NCI-H345 (cell line): ENCODE data around the gene ARHGAP30.

ENCODE experiments used
- DNase-seq: peaks from one replicate; lab custom pipeline; 2025; lab: John Stamatoyannopoulos, UW

Gene ARHGAP30

GRCh38 chr1:161089251-161089924 is 19.7 kb upstream of the ARHGAP30 start, which contains the start of gene NECTIN4:
Gene NECTIN4 (minus strand): TSS chr1:161089558. CDS start chr1:161089296, 262 bp downstream.
- no peak for DNase-seq

- DNase-seq, result no peak
Observed at GRCh38 chr1:161088587-161089110, 19.0 kb upstream of the ARHGAP30 start.

DNA sequence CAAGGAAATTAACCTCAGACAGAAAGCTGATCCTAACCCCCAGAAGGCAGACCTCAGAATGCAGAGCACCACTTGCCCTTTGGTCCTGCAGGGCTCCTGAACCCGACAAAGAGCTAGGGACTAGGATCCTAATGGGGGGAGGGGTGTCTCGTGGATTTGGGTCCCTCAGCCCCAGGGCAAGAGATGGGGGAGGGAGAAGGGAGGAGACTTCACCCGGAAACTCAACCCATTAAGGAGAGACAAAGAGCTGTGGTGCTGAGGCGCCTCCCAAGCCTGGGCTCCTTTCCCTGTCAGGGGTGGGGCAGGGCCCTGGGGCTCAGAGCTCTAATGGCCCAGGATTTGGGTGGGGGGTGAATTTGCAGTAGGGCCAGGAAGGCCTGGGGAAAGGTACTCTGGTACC is 16.8 kb upstream of the ARHGAP30 start:
- DNase-seq, result no peak

GRCh38 chr1:161085165-161085564 is 15.5 kb upstream of the ARHGAP30 start:
- DNase-seq, result no peak

DNA sequence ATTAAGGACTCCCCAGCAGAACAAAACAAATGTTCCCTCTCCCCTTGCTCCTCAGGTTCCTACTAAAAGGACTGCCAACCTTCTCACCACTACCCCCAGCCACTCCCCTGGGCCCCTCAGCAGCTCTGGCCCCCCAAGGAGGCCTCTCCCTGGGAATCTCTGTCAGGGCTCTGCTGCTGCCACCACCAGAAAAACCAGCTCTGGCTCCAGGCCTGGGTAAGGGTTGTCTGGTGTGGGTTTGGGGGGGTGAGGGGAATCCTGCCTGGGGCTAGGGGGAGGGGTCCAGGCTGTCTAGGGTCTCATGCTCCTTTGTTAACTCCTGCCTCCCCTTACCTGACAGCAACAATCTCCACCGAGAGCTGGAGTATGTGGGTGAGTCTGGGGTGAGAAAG is 14.9 kb upstream of the ARHGAP30 start:
- no peak for DNase-seq

GRCh38 chr1:161083748-161084596 is 14.3 kb upstream of the ARHGAP30 start:
- no peak for DNase-seq

- no peak for DNase-seq
Observed at GRCh38 chr1:161082996-161083747, 13.5 kb upstream of the ARHGAP30 start.

DNA sequence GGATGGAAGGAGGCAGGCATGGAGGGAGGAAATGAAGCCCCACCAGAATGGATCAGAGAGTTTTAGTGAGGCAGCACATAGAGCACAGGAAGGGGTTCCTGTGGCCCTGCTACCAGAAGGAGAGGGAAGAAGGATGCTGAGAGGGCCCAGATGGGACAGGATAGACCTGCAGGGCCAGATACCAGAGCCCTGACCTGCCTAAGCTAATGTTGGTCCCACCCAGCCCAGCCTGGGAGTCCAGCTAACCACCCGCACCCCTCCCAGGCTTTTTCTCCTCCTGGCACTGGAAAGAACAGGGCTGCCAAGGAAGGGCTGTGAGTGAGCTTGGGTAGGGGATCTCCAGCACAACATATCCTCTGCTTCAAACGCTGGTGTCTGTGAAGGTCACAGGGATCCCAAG is 12.8 kb upstream of the ARHGAP30 start:
- no peak for DNase-seq

DNA sequence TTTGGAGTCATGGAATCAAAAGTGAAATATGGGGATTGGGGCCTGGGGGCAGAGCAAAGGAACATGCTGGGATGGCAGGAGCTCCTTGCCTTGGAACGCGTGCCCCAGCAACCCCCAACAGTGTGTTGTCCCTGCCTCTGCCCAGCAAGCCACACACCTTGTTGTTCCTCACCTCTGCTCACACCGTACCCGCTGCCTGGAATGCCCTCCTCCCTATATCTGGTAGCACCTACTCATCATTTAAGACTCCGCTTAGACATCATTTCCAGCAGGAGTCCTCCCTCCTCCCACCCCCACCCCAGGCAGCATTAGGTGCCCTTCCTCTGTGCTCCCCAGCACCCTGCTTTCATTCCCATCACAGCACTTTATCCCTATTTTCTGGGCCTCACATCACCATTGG is 11.8 kb upstream of the ARHGAP30 start:
- DNase-seq, result no peak

DNA sequence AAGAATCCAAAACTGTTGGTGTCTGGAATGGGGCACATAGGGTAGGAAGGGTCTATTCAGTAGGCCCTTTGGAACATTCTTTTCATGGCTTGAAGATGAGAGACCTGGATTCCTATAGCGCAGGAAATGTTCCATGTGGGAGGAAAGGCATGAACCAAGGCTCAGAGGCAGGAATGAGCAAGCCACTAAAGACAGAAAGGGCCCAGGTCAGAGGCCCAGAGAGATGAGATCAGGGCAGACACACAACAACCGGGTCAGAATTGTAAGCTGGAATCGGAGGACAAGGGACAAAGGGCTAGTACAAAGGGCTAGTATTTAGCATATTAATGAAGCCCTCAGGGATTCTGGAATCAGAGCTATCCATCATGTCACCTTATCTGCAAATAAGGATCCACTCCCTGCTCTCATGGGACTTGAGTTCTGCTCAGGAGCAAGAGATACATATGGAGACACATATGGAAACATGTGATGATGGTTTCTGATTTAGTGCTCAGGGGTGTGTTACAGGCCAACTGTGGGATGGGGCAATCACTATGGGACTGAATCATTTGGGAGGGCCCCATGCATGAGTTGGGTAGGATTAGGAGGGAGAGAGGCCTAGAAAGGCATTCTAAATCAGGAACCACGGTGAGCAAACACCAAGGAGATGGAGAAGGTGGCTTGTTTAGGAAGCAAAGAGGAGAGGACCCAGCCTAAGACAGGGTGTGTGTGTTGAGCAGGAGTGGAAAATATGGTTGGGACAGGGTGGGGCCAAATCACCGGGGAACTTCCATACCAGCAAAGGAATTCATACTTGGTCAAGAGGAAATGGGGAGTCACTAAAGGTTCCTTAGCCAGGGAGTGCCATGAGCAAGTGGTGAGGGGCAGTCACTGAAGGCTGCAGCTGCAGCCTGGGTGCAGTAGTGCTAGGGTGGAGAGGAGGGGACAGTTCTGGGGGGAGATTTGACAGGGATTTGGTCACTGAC is 11.0 kb upstream of the ARHGAP30 start:
- DNase-seq, result no peak

GRCh38 chr1:161079436-161080110 is 9.9 kb upstream of the ARHGAP30 start:
- no peak for DNase-seq

GRCh38 chr1:161077426-161077825 is 7.7 kb upstream of the ARHGAP30 start:
- DNase-seq, result no peak

DNA sequence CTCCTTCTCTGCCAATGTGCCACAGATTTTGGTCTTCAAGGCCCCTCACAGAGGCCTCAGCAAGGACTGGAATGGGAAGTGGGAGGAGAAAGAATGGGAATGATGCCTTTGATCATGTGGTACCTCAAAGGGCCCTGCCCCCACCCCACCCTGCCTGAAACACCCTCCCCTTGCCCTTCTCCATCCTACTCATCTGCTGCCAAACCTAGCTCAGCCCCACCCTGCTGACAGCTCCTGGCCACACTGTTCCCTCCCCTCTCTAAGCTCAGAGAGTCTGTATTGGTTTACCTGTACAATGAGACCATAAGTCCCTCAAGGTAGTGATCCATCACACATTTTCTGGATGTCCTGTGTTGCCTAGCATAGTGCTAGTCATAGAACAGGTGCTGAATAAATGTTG is 6.7 kb upstream of the ARHGAP30 start:
- DNase-seq, result no peak

DNA sequence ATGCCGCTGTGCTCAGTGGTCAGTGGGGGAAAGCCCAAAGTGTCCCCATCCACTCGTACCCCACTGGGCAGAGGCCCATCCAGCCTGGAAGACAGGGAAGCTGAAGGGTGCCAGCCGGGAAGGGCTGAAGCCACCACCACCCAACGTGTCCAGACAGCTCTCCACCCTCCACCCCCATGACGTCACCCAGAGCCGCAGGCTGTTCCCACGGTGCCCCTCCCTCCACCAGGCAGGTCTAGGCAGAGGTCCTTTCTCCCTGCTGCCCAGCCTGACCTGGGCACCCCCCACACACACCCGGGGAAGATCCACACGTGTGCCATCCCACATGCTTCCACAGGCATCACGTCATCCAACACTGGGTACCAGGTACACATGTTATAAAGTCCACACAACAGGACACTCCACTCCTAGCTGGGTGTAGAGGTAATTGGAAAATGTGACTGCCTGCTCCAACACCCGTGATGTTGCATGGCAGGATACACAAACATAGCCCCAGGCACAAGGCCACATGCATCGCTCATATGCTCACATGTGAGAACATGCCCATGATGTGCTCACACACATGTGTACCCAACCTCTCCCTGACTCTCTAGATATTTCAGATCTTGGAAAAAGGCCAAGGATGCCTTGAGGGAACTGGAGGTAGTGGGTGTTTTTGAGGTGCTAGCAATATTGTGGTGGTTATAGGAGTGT is 5.1 kb upstream of the ARHGAP30 start:
- peak; percentile 18 for DNase-seq

DNA sequence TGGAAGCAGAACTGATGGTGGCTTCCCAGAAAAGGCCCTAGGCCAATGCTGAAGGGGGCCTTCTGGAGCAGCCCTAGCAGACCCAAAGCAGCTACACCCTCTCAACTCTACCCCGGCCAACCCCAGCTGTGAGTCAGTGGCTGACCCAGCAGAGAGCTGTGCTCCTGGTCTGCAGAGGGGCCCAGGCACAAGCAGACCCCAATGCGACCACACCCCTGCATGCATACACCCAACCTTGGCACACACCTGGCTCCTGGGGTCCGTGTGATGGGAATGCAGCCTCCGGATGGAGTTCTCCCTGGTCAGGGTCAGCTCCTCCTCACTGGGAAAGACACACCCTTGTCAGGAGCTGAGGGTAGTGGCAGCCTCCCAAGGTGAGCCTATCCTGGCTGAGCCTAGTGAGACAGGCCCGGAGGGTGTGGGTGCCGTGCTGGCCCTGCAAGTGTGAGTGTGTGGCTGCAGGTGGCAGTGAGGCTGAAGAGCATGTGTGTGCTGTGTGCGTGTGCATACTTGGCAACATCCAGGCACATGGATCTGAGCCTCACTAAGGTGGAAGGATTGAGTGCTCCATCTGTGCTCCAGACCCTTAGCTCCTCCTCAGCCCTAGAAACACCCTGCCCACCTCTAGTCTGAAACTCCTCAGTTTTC is 3.9 kb upstream of the ARHGAP30 start:
- no peak for DNase-seq

DNA sequence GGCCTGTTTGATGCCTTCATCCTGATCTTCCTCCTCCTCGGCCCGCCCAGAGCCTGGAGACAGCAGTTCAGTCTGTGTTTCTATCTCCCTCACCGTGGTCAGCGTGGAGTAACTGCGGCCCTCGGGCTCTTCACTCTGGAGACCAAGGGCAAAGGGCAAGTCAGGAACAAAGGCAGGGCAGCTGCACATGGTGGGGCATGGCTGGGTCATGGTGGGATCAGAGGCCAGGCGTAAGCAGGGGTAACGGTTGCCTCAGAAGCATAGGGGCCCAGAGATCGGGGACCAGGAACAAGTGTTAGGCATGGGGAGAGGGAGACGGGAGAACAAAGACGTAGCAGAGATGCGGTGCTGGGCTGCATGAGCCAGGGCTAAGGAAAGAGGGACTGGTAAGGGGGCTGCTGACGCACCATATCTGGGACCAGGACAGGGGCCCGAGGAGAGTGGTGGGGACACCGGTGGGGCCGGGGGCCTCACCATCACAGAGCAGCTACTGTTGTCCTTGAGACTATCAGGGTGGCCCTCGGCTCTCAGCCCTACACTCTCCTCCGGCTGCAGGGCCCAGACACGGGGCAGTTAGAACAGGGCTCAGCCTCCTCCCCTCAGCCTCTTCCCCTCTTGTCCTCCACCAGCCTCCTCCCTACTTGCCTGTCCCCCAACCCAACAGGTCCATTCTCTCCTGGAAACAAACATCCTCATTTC is 3.2 kb upstream of the ARHGAP30 start:
- no peak for DNase-seq

DNA sequence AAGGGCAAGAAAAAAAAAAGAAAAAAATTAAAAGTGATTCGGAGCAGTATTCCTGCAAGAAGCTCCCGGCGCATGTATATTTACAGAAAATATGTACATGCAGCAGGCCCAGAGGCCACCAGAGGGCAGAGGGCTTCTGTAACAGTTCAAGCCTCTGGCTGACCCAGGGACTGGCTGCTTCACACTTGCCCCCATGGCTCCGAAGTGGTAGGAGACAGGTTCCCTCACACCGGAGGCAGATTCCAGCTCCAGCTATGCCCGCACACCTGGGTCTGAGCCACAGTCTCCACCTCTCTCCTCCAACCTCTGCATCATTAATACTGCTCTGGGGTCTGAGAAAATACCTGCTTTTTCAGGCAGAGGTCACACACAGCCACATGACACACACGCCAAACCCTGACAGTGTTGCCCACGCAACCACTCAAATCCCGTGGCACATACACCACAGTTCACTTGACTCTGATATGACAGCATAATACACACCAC is 2.2 kb upstream of the ARHGAP30 start:
- peak; percentile 8 for DNase-seq

DNA sequence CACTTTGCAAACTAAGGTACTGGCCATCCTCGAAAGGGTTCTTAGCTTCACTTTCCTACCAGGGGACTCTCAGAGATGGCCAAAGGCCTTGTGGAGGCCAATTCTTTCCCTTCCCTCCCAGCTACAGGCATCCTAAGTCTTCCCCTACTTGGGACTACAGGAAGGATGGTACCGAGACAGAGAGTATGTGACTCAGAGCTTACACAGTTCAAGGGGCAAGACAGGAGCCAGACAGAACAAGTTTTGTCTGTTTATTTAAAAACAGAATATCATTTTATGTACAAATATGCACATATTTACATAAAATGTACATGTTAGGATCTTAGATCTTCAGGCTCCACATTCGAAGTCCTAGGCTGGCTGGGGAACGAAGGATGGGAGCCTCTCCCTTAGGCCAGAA is 1.1 kb upstream of the ARHGAP30 start:
- no peak for DNase-seq

- no peak for DNase-seq
Observed at GRCh38 chr1:161069241-161069640, 450 bp downstream of the ARHGAP30 start.
